ENCODE data around the gene CNR2.

GRCh38 chr1:23911921-23912320 lies 1.2 kb downstream of the CNR2 start:
- TF ChIP-seq RCOR1 (IDR thresholded peaks at IDR 0.05; ENCODE audit: low read length), result no peak
- no peak for TF ChIP-seq CTCF (IDR thresholded peaks at IDR 0.05)
- no peak for TF ChIP-seq YY1 (IDR thresholded peaks at IDR 0.05; ENCODE audit: low read depth)
- no peak for TF ChIP-seq SIN3A (IDR thresholded peaks at IDR 0.05; ENCODE audit: borderline replicate concordance, low read depth, low read length)
- TF ChIP-seq CHD2 (IDR thresholded peaks at IDR 0.05; ENCODE audit: low read length, partially characterized antibody), result no peak
- no peak for TF ChIP-seq TEAD4 (IDR thresholded peaks at IDR 0.05; ENCODE audit: borderline replicate concordance, insufficient read depth)
- TF ChIP-seq RAD21 (IDR thresholded peaks at IDR 0.05; ENCODE audit: low read length), result no peak
- TF ChIP-seq MXI1 (IDR thresholded peaks at IDR 0.05; ENCODE audit: low read depth, low read length), result no peak
- no peak for TF ChIP-seq EP300 (IDR thresholded peaks at IDR 0.05; ENCODE audit: borderline replicate concordance in 1 of 2, low read depth in 1 of 2, low read length in 1 of 2)
